ENCODE results near the gene CD44.

GRCh38 chr11:35206616-35207015, 67.6 kb downstream of the CD44 start:
- TF ChIP-seq CTCF (IDR thresholded peaks at IDR 0.05) (no peak), POLR2A (IDR thresholded peaks at IDR 0.05) (no peak)

Data from lower leg skin (tissue), 3 donors.